Vagina (tissue), 2 donors: Measurements from ENCODE around the gene LDLRAD3.

Experiments used
- POLR2A ChIP-seq, 2 donors: fragments of 450-650 bp; IDR thresholded peaks; one replicate each; pipeline ENCODE4 v1.6.1; 2017; ENCODE audit warnings: antibody characterized with exemption in 2 of 2, mild to moderate bottlenecking in 2 of 2, moderate library complexity in 2 of 2
- POLR2AphosphoS5 ChIP-seq, 2 donors: sonication (generic); formaldehyde crosslinking; IDR thresholded peaks; one replicate each; pipeline ENCODE4 v1.9.0; 2017; ENCODE audit warnings: antibody characterized with exemption in 2 of 2, mild to moderate bottlenecking in 2 of 2, low read depth in 1 of 2; ENCODE audit not compliant: insufficient read depth in 1 of 2
- TF ChIP-seq, protein P1 (sequence below), 3 experiments: fragments of 450-650 bp in 2 of 3; fragments of 200-600 bp in 1 of 3; sonication (generic) in 1 of 3; IDR thresholded peaks; one replicate each; pipeline ENCODE4 v1.5.1; 2017 to 2019; ENCODE audit warnings: antibody characterized with exemption in 3 of 3, mild to moderate bottlenecking in 2 of 3, moderate library complexity in 2 of 3

DNA sequence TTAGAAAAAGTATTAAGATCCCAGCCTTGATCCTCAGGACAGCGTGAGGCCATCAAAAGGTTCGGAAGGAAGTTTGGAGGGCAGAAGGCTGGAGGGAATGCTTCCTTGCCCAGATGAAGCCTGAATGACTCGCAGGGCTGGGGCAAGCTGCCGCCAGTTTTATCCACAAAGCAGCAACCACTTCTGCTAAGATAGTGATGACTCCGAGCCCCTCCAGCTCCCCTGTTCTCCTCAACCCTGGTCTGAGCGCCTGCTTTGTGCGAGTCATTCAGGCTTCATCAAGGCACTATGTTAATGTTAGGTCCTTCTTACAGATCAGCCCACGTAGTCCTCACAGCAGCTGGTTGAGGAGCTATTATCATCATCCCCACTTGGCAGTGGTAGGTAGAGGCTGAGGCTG, 186.5 kb downstream of the LDLRAD3 start:
- TF ChIP-seq, protein P1, sequence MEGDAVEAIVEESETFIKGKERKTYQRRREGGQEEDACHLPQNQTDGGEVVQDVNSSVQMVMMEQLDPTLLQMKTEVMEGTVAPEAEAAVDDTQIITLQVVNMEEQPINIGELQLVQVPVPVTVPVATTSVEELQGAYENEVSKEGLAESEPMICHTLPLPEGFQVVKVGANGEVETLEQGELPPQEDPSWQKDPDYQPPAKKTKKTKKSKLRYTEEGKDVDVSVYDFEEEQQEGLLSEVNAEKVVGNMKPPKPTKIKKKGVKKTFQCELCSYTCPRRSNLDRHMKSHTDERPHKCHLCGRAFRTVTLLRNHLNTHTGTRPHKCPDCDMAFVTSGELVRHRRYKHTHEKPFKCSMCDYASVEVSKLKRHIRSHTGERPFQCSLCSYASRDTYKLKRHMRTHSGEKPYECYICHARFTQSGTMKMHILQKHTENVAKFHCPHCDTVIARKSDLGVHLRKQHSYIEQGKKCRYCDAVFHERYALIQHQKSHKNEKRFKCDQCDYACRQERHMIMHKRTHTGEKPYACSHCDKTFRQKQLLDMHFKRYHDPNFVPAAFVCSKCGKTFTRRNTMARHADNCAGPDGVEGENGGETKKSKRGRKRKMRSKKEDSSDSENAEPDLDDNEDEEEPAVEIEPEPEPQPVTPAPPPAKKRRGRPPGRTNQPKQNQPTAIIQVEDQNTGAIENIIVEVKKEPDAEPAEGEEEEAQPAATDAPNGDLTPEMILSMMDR (IDR thresholded peaks at IDR 0.05): no peak
- no peak for TF ChIP-seq POLR2AphosphoS5 (IDR thresholded peaks at IDR 0.05; ENCODE audit: insufficient read depth in 1 of 2, low read depth in 1 of 2)
- no peak for TF ChIP-seq POLR2A (IDR thresholded peaks at IDR 0.05)
